ENCODE measurements around the gene EEF1G. TPM values are rescaled to one million over a fixed set of nuclear protein-coding genes. Genes with fewer than 3 reads are reported as not detected.

Gene EEF1G
- total RNA-seq, 1 experiment from 2014 or later, result 1,667 TPM

DNA sequence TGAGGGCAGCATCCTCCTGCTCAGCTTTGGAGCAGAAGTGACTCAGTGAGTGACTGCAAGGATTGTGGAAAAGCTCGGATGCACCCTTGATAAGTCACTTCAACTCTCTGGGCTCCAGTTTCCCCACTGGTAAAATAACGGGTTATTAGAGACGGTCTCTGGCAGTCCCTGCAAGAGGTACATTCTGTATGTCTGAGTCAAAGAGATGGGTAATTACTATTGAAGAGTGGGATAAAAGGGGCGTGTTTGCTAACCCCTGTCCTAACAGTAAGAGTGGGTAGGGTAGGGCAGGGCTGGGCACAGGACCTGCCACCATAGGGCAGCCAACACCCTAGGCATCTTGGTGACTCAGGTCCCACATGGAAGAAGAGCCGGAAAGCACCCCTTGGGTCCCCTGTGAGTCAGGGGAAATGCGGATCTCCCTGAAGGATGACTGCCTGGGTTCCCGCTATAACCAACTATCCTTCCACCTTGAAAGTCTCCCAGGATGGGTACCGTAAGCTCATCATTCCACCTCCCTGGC, 19.8 kb downstream of the EEF1G start:
- no peak for ATAC-seq

GRCh38 chr11:62553080-62553838, 20.4 kb downstream of the EEF1G start:
- Mint-ChIP-seq H3K4me3 (peak overlapping the region; percentile 46), H3K4me1 (peaks cover 58% of the 10 kb centered on the region), H3K27me3 (ENCODE audit: low read depth) (peaks cover 26% of the 10 kb centered on the region), H3K36me3 (peaks cover 11% of the 10 kb centered on the region), H3K27ac (peak overlapping the region; percentile 92), H3K9me3 (no peaks in the 10 kb centered on the region)
- ChIA-PET POLR2A (interaction anchor here (0.7 to 3.4 kb wide), 8 partner anchors 8 to 158 kb away, joined by 3 to 18 read pairs (median 4); partner anchors contain the start of genes BSCL2, C11orf98, CSKMT and TUT1), CTCF (interaction anchor here (0.6 to 11.8 kb wide), 15 partner anchors 8 to 233 kb away, joined by 3 to 311 read pairs (median 5); partner anchors contain the start of genes AHNAK, EEF1G and MTA2)
- DNase-seq (ENCODE audit: low spot score) (peak; percentile 78), ATAC-seq (peak; percentile 64)
- no peak for TF ChIP-seq AFF4 (CRISPR knock-in tag; IDR thresholded peaks at IDR 0.05; ENCODE audit: borderline replicate concordance)
- TF ChIP-seq ZNF416 (CRISPR knock-in tag; IDR thresholded peaks at IDR 0.05), result no peak
- TF ChIP-seq FOXP4 (CRISPR knock-in tag; IDR thresholded peaks at IDR 0.05), result peak; percentile 80
- no peak for TF ChIP-seq ZNF396 (CRISPR knock-in tag; IDR thresholded peaks at IDR 0.05; ENCODE audit: borderline replicate concordance)
- TF ChIP-seq ETV6 (CRISPR knock-in tag; IDR thresholded peaks at IDR 0.05), result peak; percentile 17; the same call in 1 of the 2 replicates
- TF ChIP-seq, protein P1, sequence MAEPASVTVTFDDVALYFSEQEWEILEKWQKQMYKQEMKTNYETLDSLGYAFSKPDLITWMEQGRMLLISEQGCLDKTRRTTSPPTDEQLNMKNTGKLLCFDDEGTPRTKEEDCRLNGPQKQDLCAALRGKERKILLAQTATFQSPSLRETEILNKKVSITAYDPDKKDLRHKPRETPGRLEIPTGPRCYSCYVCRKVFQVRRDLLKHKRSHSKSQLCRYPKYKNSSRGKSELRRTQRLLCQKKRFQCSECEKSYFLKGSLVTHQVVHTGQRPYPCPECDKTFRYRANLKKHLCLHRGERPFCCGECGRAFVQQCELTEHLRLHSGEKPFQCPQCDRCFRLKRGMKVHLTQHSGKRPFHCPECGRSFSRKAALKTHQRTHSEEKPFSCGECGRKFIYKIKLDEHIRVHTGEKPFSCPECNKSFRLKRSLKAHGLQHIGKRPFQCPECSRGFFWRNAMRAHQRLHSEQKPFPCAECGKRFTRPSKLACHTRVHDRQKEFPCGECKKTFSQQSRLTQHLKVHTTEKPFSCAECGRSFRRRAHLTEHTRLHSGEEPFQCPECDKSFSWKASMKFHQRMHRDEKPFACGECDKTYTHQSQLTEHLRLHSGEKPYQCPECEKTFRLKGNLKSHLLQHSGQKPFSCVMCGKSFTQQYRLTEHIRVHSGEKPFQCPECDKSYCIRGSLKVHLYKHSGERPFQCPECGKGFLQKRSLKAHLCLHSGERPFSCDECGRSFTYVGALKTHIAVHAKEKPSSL (CRISPR knock-in tag; conservative IDR thresholded peaks at IDR 0.05), result no peak
- TF ChIP-seq EMX1 (CRISPR knock-in tag; IDR thresholded peaks at IDR 0.05), result peak; percentile 17; the same call in 1 of the 2 replicates
- no peak for TF ChIP-seq TCF7 (CRISPR knock-in tag; IDR thresholded peaks at IDR 0.05; ENCODE audit: low read depth)
- TF ChIP-seq ZNF512 (CRISPR knock-in tag; IDR thresholded peaks at IDR 0.05; ENCODE audit: borderline replicate concordance), result no peak
- TF ChIP-seq, protein P2, sequence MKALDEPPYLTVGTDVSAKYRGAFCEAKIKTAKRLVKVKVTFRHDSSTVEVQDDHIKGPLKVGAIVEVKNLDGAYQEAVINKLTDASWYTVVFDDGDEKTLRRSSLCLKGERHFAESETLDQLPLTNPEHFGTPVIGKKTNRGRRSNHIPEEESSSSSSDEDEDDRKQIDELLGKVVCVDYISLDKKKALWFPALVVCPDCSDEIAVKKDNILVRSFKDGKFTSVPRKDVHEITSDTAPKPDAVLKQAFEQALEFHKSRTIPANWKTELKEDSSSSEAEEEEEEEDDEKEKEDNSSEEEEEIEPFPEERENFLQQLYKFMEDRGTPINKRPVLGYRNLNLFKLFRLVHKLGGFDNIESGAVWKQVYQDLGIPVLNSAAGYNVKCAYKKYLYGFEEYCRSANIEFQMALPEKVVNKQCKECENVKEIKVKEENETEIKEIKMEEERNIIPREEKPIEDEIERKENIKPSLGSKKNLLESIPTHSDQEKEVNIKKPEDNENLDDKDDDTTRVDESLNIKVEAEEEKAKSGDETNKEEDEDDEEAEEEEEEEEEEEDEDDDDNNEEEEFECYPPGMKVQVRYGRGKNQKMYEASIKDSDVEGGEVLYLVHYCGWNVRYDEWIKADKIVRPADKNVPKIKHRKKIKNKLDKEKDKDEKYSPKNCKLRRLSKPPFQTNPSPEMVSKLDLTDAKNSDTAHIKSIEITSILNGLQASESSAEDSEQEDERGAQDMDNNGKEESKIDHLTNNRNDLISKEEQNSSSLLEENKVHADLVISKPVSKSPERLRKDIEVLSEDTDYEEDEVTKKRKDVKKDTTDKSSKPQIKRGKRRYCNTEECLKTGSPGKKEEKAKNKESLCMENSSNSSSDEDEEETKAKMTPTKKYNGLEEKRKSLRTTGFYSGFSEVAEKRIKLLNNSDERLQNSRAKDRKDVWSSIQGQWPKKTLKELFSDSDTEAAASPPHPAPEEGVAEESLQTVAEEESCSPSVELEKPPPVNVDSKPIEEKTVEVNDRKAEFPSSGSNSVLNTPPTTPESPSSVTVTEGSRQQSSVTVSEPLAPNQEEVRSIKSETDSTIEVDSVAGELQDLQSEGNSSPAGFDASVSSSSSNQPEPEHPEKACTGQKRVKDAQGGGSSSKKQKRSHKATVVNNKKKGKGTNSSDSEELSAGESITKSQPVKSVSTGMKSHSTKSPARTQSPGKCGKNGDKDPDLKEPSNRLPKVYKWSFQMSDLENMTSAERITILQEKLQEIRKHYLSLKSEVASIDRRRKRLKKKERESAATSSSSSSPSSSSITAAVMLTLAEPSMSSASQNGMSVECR (CRISPR knock-in tag; IDR thresholded peaks at IDR 0.05; ENCODE audit: borderline replicate concordance), result no peak
- peak; percentile 84 for TF ChIP-seq FOXP1 (CRISPR knock-in tag; IDR thresholded peaks at IDR 0.05; ENCODE audit: borderline replicate concordance)

More for the DNA sequence above, 19.8 kb downstream of the EEF1G start:
- Mint-ChIP-seq H3K36me3 (peaks cover 17% of the 10 kb centered on the region), H3K4me1 (peaks cover 61% of the 10 kb centered on the region), H3K4me3 (no peak overlapping the region; the same call in 1 of the 2 replicates), H3K27ac (peak overlapping the region; percentile 73), H3K9me3 (no peaks in the 10 kb centered on the region), H3K27me3 (ENCODE audit: low read depth) (peaks cover 20% of the 10 kb centered on the region)
- DNase-seq (ENCODE audit: low spot score), result no peak
- ChIA-PET POLR2A (interaction anchor here (1.1 to 3.4 kb wide), 5 partner anchors 11 to 159 kb away, joined by 4 to 18 read pairs (median 9); partner anchors contain the start of genes C11orf98, CSKMT and TUT1), CTCF (interaction anchor here (0.6 to 11.8 kb wide), 9 partner anchors 9 to 233 kb away, joined by 3 to 311 read pairs (median 8); partner anchors contain the start of genes AHNAK and EEF1G)
- no peak for TF ChIP-seq CREM (CRISPR knock-in tag; IDR thresholded peaks at IDR 0.05)
- no peak for TF ChIP-seq NFATC4 (CRISPR knock-in tag; IDR thresholded peaks at IDR 0.05)
- TF ChIP-seq NFE2L1 (CRISPR knock-in tag; IDR thresholded peaks at IDR 0.05), result no peak
- no peak for TF ChIP-seq SMAD4 (CRISPR knock-in tag; IDR thresholded peaks at IDR 0.05)
- TF ChIP-seq CREB1 (CRISPR knock-in tag; IDR thresholded peaks at IDR 0.05), result no peak
- no peak for TF ChIP-seq ZNF263 (CRISPR knock-in tag; IDR thresholded peaks at IDR 0.05; ENCODE audit: low read depth)
- TF ChIP-seq, protein P3, sequence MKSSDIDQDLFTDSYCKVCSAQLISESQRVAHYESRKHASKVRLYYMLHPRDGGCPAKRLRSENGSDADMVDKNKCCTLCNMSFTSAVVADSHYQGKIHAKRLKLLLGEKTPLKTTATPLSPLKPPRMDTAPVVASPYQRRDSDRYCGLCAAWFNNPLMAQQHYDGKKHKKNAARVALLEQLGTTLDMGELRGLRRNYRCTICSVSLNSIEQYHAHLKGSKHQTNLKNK (CRISPR knock-in tag; IDR thresholded peaks at IDR 0.05), result no peak
- 0 out of 2 replicates have a peak, but pooled peaks have one; percentile 9 for TF ChIP-seq EMX1 (CRISPR knock-in tag; IDR thresholded peaks at IDR 0.05)

Measured in WTC11 (cell line).